Measurements from ENCODE around the gene CLDN6. TPM values are rescaled to one million over a fixed set of nuclear protein-coding genes. Genes with fewer than 3 reads are reported as not detected.

The CLDN6 gene
- total RNA-seq, 1 experiment from 2014 or later = 743 TPM

DNA sequence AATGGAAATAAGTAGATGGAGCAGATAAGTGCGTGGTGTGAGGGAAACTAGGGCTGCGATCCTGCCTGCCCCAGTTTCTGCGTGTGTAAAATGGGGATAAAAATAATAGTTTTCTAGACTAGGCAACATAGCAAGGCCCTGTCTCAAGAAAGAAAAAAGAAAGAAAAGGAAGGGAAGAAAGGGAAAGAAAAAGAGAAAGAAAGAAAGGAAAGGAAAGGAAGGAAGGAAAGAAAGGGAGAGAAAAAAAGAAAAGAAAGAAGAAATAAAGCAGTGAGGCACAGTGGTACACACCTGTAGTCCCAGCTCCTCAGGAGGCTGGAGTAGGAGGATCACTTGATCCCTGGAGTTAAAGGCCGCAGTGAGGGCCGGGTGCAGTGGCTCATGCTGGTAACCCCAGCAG is 35.6 kb downstream of the CLDN6 start:
- H3K4me1 Mint-ChIP-seq = peaks cover 26 to 31% of the 10 kb centered on the region in 2 experiments
- Histone ChIP-seq H3K9ac (ENCODE audit: extremely low read depth, insufficient read length, low read length) (no peak overlapping the region), H3K27ac (ENCODE audit: insufficient read length, low read depth, low read length) (no peak overlapping the region), H3K4me2 (ENCODE audit: insufficient read depth, insufficient read length, low read length) (no peak overlapping the region), H3K14ac (ENCODE audit: insufficient read depth, low read length) (no peak overlapping the region), H4K91ac (ENCODE audit: insufficient read length, low read depth, low read length) (no peak overlapping the region), H4K5ac (ENCODE audit: insufficient read length, low read depth, low read length) (no peak overlapping the region), H3K27me3 (ENCODE audit: insufficient read depth, low read length) (no peaks in the 10 kb centered on the region), H3K56ac (ENCODE audit: insufficient read length, low read depth, low read length) (no peak overlapping the region), H2AK5ac (ENCODE audit: insufficient read length, low read length) (no peak overlapping the region), H3K79me1 (ENCODE audit: insufficient read depth, low read depth, low read length, poor library complexity, severe bottlenecking) (no peaks in the 10 kb centered on the region), H2BK120ac (ENCODE audit: low read depth, low read length, poor library complexity, severe bottlenecking) (no peak overlapping the region), H2BK12ac (ENCODE audit: insufficient read length, low read depth, low read length) (no peak overlapping the region), H4K20me1 (ENCODE audit: control insufficient read depth, insufficient read depth, insufficient read length) (no peaks in the 10 kb centered on the region), H2BK5ac (ENCODE audit: insufficient read length, low read length) (no peak overlapping the region), H2BK15ac (ENCODE audit: low read depth, low read length) (no peak overlapping the region), H3T11ph (ENCODE audit: low read length) (no peak overlapping the region), H3K4ac (ENCODE audit: low read depth, low read length) (no peak overlapping the region), H3K4me1 (ENCODE audit: insufficient read depth, low read length) (no peaks in the 10 kb centered on the region), H3K18ac (ENCODE audit: insufficient read length, low read depth, low read length) (no peak overlapping the region), H3K23me2 (ENCODE audit: insufficient read length, low read depth, low read length, poor library complexity, severe bottlenecking) (peaks cover 9% of the 10 kb centered on the region), H2AFZ (ENCODE audit: low read length) (no peak overlapping the region), H2BK20ac (ENCODE audit: low read depth, low read length, poor library complexity, severe bottlenecking) (no peak overlapping the region), H3K79me2 (ENCODE audit: insufficient read depth, low read length) (no peaks in the 10 kb centered on the region; the same call in 1 of the 2 replicates), H3K9me3 (ENCODE audit: control insufficient read depth, low read depth, low read length) (no peaks in the 10 kb centered on the region), H3K23ac (ENCODE audit: insufficient read length, low read depth, low read length) (no peak overlapping the region), H4K8ac (replicated peaks; ENCODE audit: insufficient read length, low read depth, low read length) (no peak overlapping the region)
- DNase-seq = no peak
- H3K9me3 Mint-ChIP-seq = no peaks in the 10 kb centered on the region
- no CpG with 5 or more reads among the region's 5 CpGs for WGBS (ENCODE audit: extremely low coverage, insufficient read length, low lambda C conversion rate)
- TF ChIP-seq, protein P1, sequence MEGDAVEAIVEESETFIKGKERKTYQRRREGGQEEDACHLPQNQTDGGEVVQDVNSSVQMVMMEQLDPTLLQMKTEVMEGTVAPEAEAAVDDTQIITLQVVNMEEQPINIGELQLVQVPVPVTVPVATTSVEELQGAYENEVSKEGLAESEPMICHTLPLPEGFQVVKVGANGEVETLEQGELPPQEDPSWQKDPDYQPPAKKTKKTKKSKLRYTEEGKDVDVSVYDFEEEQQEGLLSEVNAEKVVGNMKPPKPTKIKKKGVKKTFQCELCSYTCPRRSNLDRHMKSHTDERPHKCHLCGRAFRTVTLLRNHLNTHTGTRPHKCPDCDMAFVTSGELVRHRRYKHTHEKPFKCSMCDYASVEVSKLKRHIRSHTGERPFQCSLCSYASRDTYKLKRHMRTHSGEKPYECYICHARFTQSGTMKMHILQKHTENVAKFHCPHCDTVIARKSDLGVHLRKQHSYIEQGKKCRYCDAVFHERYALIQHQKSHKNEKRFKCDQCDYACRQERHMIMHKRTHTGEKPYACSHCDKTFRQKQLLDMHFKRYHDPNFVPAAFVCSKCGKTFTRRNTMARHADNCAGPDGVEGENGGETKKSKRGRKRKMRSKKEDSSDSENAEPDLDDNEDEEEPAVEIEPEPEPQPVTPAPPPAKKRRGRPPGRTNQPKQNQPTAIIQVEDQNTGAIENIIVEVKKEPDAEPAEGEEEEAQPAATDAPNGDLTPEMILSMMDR (conservative IDR thresholded peaks at IDR 0.05) = no peak
- peak overlapping the region in 2 of 3 experiments; percentile 90 to 99; a peak in 5 of 7 replicates for H3K27ac Mint-ChIP-seq
- peaks cover 5 to 10% (median 7%) of the 10 kb centered on the region in 3 experiments; a peak in 6 of 7 replicates for H3K36me3 Mint-ChIP-seq (ENCODE audit: insufficient read depth in 1 of 3, low read depth in 3 of 3)
- peaks cover 6% of the 10 kb centered on the region for H3K27me3 Mint-ChIP-seq (ENCODE audit: low read depth)
- peak overlapping the region; percentile 87 to 90; a peak in 3 of 5 replicates for H3K4me3 Mint-ChIP-seq

Data from H9 (cell line).